ENCODE results near the gene SYNGR1.

The SYNGR1 gene

DNA sequence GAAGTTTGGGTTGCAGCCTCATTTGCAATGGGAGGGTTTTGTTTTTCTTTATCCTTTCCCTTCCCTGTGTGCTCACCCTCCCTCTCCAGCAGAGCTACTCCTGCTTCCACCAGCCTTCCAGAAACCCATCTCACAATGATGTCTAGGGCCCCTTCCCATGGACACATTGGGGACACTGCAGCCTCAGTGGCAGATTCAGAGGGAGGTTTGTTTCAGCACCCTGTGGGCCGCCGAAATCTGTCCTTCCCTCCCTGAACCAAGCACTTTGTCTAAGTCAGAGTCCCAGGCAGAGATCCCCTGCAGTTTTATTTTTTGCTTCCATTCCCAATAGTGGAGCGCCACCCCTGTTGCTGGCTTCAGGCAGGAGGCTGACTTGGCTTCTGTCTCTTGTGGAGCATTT, 8.6 kb upstream of the SYNGR1 start:
- ChIA-PET POLR2A (no interaction called here), CTCF (no interaction called here)
- TF ChIP-seq, protein P1, sequence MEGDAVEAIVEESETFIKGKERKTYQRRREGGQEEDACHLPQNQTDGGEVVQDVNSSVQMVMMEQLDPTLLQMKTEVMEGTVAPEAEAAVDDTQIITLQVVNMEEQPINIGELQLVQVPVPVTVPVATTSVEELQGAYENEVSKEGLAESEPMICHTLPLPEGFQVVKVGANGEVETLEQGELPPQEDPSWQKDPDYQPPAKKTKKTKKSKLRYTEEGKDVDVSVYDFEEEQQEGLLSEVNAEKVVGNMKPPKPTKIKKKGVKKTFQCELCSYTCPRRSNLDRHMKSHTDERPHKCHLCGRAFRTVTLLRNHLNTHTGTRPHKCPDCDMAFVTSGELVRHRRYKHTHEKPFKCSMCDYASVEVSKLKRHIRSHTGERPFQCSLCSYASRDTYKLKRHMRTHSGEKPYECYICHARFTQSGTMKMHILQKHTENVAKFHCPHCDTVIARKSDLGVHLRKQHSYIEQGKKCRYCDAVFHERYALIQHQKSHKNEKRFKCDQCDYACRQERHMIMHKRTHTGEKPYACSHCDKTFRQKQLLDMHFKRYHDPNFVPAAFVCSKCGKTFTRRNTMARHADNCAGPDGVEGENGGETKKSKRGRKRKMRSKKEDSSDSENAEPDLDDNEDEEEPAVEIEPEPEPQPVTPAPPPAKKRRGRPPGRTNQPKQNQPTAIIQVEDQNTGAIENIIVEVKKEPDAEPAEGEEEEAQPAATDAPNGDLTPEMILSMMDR (IDR thresholded peaks at IDR 0.05; ENCODE audit: control extremely low read depth, extremely low read depth, low read depth, missing control alignments): no peak
- no peak for DNase-seq (ENCODE audit: extremely low spot score)

DNA sequence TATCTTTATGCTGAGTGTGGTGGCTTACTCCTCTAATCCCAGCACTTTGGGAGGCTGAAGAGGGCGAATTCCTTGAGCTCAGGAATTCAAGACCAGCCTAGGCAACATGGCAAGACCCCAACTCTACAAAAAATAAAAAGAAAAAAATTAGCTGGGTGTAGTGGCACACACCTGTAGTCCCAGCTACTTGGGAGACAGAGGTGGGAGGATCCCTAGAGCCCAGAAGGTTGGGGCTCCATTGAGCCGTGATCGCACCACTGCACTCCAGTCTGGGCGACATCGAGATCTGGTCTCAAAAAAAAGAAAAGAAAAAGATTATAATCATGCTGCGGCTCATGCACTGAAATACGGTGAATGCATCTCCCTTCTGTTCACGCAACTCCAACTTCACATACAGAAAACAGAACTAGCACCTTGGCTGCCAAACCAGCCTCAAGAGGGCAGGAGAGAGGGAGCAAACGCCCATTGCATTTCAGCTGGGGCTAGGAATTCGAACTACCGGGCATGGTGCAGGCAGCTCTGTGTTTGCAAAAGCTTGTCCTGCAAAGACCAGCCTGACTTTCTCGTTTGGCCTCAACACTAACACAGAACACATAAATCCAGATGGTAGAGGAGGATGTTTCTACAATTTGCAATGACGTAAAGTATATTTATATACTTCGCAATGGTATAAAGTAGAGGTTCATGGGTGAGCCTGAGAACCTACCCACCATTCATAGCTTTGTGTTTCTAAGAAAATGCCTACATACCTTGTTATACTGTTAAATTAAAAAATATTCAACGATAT, 6.3 kb upstream of the SYNGR1 start:
- POLR2A ChIA-PET: interaction anchor here (0.6 to 1.0 kb wide), 2 partner anchors 24 to 25 kb away, joined by 3 to 4 read pairs; no protein-coding TSS in a partner anchor
- peak; percentile 73 for DNase-seq (ENCODE audit: extremely low spot score)
- TF ChIP-seq, protein P1 (IDR thresholded peaks at IDR 0.05; ENCODE audit: control extremely low read depth, extremely low read depth, low read depth, missing control alignments): peak; percentile 58
- CTCF ChIA-PET: interaction anchor here (0.8 to 2.6 kb wide), 20 partner anchors 10 to 216 kb away, joined by 3 to 41 read pairs (median 4); partner anchors contain the start of gene RPL3

DNA sequence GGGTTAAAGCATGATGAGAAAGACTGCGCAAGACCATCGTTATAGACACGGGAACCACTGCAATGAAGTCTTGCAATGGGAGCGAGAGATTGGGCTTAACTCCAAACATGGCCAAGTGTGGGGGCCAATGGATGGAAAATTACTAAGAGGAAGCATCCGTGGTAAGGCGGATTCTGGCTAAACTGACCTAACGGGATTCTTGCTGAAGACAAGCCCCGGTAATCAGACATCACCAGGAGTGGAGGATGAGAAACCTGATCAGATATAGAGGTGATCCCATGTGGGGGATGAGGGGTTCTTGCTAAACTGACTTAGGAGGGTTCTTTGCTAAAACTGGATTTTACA, 5.8 kb upstream of the SYNGR1 start:
- ChIA-PET CTCF (interaction anchor here (1.0 to 2.6 kb wide), 18 partner anchors 10 to 216 kb away, joined by 3 to 41 read pairs (median 4); partner anchors contain the start of gene RPL3), POLR2A (interaction anchor here (0.6 to 1.0 kb wide), 2 partner anchors 24 to 25 kb away, joined by 3 to 4 read pairs; no protein-coding TSS in a partner anchor)
- DNase-seq (ENCODE audit: extremely low spot score): no peak
- TF ChIP-seq, protein P1 (IDR thresholded peaks at IDR 0.05; ENCODE audit: control extremely low read depth, extremely low read depth, low read depth, missing control alignments): no peak

DNA sequence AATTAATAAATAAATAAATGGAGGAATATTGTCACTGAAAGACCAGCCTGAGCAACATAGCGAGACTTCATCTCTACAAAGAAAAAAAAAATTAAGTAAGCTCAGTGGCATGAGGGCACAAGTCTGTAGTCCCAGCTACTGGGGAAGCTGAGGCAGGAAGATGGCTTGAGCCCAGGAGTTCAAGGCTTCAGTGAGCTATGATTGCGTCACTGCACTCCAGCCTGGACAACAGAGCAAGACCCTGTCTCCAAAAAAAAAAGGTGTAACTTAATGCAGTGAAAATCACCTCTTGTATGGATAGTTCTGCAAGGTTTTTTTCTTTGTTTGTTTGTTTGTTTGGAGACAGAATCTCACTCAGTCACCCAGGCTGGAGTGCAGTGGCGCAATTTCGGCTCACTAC, 4.6 kb upstream of the SYNGR1 start:
- TF ChIP-seq, protein P1 (IDR thresholded peaks at IDR 0.05; ENCODE audit: control extremely low read depth, extremely low read depth, low read depth, missing control alignments): no peak
- CTCF ChIA-PET: interaction anchor here (0.9 to 1.6 kb wide), 4 partner anchors 14 to 184 kb away, joined by 3 to 6 read pairs (median 3); no protein-coding TSS in a partner anchor
- POLR2A ChIA-PET: interaction anchor here (0.7 kb wide), 1 partner anchor 431 kb away, joined by 6 read pairs; no protein-coding TSS in a partner anchor

DNA sequence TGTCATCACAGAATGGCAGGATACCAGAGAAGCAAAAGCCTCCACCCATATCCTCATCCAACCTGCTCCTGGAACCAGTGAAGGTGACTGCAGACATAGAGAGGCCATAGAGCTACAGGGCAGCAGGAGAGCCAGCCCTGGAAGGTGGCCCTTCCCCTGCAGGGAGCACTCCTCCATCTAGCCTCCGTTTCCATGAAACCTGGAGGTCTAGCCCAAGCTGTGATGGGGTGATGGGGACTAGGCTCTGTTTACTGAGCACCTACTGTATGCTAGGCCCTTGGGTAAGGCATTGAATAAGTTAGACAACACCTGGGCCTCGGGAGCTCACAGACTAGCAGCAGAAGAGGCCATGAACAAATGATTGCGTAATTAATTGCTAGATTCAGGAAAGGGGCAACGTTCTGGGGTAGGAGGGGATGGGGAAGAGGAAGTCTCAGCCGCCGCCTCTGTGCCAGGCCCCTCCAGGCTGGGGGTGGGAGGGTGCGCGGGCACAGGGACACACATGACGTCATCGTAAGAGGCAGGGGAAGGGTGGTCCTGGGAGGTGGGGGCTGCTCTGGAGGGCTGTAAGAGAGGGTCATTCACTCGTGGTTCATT, 784 bp upstream of the SYNGR1 start:
- ChIA-PET CTCF (interaction anchor here (0.8 kb wide), 1 partner anchor 32 kb away, joined by 3 read pairs; no protein-coding TSS in a partner anchor), POLR2A (interaction anchor here (0.5 to 1.7 kb wide), 2 partner anchors 20 to 29 kb away, joined by 3 to 6 read pairs; partner anchors contain the start of gene RPL3)
- DNase-seq (ENCODE audit: extremely low spot score): peak; percentile 12
- TF ChIP-seq, protein P1 (IDR thresholded peaks at IDR 0.05; ENCODE audit: control extremely low read depth, extremely low read depth, low read depth, missing control alignments): no peak

More for the DNA sequence above, 4.6 kb upstream of the SYNGR1 start:
- DNase-seq (ENCODE audit: extremely low spot score): no peak

DNA sequence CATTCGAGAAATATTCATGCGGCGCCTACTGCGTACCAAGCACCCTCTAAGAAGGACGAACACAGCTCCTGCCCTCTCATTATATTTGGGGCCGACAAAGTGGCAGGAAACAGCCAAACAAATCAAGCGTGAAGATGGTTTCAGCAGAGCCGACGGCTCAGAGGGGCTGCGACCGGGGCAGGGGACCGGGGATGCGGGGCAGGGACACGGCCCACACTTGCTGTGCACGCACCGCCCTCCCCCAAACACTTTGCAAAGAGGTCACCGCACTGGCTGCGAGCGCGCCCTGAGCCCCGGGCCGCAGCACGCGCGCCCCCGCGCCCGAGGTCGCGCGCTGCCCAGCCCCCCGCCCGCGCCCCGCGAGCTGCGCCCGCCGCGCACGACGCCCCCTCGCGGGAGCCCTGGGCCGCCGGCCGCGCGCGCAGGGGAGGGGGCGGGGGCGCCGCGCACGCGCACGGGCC, 255 bp upstream of the SYNGR1 start:
- peak; percentile 69 for DNase-seq (ENCODE audit: extremely low spot score)
- POLR2A ChIA-PET: interaction anchor here (1.7 kb wide), 1 partner anchor 30 kb away, joined by 6 read pairs; the partner anchor contains the start of gene RPL3
- TF ChIP-seq, protein P1 (IDR thresholded peaks at IDR 0.05; ENCODE audit: control extremely low read depth, extremely low read depth, low read depth, missing control alignments): peak; percentile 44
- CTCF ChIA-PET: interaction anchor here (1.0 kb wide), 1 partner anchor 18 kb away, joined by 4 read pairs; no protein-coding TSS in a partner anchor

All from GM10248 (cell line).